ENCODE results near the gene FOXD4L3.
"Not testable (repeated sequence)": the region's sequence is repeated elsewhere in the genome, so short reads cannot be mapped to it uniquely, and the experiment has no call there.

The FOXD4L3 gene

DNA sequence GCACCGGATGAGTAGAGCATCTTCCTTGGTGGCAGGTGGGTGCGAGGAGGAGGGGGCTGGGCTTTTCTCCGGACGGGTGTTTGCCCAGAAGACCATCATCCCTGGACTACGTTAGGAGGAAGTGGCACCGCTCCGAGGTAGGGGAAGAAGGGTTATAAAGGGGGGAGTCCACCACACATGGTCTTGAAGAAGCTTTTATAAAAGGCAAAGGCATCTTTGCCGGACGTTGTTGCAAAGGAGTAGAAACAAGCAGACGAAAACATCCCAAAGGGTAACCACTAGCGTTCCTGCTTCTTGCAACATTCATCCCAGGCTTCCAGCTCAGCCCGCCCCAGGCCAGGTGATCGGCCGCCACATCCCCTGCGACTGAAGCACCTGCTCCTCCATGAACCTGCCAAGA is at the start of gene FOXD4L3:
FOXD4L3 (plus strand) TSS at position 301 of the 400 bp plus-strand sequence; CDS start at position 386, 85 bp downstream.
- not testable (repeated sequence) for DNase-seq (ENCODE audit: low read depth in 3 of 3, low spot score in 1 of 3)

DNA sequence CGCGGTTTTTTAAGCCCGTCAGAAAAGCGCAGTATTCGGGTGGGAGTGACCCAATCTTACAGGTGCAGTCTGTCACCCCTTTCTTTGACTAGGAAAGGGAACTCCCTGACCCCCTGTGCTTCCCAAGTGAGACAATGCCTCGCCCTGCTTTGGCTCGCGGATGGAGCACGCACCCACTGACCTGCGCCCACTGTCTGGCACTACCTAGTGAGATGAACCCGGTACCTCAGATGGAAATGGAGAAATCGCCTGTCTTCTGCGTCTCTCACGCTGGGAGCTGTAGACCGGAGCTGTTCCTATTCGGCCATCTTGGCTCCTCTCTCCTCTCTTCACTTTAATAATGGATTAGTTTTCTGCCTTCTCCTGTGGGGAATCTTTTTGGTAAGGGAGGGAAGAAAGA is 21.6 kb upstream of the FOXD4L3 start:
- DNase-seq (ENCODE audit: low read depth in 3 of 3, low spot score in 1 of 3) = not testable (repeated sequence)

DNA sequence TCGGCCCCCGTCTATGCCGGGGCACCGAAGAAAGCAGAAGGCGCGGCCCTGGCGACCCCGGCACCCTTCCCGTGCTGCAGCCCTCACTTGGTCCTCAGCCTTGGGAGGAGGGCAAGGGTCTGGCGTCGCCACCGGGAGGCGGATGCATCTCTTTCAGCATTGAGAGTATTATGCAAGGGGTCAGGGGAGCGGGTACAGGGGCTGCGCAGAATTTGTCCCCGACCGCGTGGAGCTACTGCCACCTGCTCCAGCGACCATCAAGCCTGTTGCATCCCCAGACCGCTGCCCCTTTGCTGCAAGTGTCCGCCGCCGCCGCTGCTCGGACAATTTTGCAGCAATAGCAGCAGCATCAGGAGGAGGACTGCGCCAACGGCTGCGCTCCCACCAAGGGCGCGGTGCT is 1.1 kb downstream of the FOXD4L3 start:
- not testable (repeated sequence) for DNase-seq (ENCODE audit: low read depth in 3 of 3, low spot score in 1 of 3)

DNA sequence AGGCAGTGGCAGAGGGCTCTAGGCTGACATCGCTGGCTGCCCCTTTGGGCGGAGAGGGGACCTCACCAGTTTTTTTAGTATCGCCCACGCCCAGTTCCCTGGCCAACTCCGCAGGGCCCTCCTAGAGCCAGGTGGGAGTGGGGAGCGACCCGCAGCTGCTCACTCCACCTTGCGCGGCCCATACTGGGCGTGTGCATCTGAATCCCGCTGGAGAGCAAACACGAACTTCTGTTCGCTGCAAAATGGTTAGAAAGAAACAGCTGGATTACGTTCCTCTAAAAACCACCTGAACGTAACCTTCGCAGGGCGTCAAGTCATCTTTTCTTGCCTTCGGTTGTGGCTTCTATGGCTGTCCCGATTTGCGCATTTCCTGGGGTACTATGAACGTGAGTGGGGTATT is 1.5 kb downstream of the FOXD4L3 start:
- DNase-seq (ENCODE audit: low read depth in 3 of 3, low spot score in 1 of 3) = not testable (repeated sequence)

DNA sequence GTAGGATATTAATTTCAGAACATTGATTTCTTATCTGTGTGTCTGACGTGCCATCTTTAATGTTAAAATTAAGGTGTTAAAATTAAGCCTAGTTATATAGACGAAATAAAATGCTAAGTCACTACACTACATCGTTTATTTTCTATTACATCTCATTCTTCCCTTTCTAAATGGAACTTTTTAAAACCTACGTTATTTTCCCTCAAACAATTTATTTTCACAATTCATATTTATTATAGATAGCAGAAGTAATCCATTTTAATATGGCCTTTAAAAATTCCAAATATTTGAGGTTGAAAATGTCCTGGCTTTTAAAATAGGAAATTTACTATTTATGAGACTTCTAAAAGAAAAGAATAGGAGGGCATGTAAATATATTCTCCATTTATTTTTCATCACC is 2.1 kb downstream of the FOXD4L3 start:
- DNase-seq (ENCODE audit: low read depth in 3 of 3, low spot score in 1 of 3) = not testable (repeated sequence)

DNA sequence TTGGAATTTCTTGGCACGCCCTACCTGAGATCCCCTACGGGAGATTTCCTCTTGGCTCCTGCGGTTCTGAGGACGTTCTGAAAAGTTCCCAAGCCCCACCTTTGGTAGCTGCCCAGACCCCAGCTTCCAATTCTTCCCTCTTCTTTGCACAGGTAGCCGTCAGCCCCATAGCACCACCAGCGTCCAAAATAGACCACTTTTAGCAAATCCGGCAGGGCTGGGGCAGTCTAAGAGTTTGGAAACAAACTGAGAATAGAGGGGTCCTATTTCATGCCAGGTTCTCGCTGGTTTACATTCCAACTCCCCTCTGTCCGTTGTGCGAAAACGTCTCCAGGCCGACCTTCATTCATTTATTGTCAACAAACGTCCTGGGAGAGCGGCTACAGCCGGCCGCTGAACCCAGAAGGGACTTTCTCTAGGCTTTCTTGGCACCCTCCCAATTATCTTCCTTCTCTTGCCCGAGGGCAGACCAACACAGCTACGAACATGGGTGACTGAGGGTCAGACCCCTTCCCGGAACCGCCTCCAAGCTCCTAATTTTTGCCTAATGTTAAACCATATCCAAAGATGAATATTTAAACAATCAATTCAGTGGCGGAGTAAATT is 3.1 kb downstream of the FOXD4L3 start:
- not testable (repeated sequence) for DNase-seq (ENCODE audit: low read depth in 3 of 3, low spot score in 1 of 3)

DNA sequence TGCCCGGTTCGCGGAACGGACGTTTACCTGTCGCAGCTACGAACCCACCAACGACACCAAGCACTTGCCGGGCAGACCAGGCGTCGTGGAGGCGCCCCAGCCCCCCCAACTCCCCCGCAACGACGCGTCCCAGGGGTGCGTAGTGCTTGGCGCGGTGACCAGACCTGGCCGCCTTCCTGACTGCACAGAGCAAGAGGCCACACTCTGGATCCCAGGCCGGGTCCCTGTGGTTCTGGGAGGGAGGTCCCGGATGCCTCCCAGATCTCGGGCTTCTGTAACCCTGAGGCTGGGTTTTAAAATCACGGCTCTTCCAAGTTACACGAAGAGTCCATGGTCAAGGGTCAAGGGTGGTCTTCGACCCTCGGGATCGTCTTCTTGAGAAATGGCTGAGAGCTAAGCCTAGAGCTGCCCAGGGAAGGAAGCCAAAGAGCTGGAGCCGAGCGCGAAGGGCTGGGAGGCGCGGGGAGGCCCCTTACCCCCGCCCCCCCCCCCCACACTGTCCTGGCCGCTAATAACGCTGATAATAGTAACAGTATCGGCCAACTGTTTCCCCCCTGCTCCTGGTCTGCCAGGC is 3.8 kb downstream of the FOXD4L3 start:
- not testable (repeated sequence) for DNase-seq (ENCODE audit: low read depth in 3 of 3, low spot score in 1 of 3)

DNA sequence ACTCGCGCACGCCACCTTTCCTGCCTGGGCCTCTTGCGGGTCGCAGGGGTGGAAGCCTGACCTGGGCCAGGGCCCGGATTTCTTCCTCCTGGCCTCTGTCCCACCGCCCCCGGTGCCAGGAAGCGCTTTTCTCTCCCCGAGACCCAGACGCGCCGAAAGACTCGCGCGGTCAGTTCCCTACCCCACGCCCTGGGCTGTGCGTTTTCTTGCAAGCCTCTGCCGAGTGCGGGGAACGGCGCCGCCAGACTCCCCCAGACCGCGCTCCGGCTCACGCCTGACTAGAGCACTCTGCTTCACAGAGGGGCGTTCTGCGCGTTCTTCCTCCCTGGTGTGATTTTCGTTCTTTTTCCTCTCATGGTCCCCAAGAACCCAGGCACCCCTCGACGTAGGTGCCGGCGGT is 4.5 kb downstream of the FOXD4L3 start:
- not testable (repeated sequence) for DNase-seq (ENCODE audit: low read depth in 3 of 3, low spot score in 1 of 3)

DNA sequence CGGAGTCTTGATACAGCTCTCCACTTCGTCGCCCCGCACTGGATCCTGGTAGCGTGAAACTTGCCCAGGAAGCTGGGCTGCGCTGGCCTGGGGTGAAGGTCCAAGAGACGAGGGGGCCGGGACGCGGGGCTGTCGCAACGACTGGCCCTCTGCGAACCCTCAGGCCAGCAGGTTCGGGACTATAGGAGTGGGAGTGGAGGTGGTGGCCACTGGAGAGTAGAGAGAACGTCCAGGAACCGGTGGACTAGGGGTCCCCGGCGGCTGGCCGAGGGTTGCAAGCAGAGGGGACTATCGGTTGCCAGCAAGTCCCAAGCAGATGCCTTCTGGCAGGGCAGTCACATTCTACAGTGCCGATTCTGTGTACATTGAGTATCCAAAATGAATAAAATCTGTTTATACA is 5.0 kb downstream of the FOXD4L3 start:
- not testable (repeated sequence) for DNase-seq (ENCODE audit: low read depth in 3 of 3, low spot score in 1 of 3)

DNA sequence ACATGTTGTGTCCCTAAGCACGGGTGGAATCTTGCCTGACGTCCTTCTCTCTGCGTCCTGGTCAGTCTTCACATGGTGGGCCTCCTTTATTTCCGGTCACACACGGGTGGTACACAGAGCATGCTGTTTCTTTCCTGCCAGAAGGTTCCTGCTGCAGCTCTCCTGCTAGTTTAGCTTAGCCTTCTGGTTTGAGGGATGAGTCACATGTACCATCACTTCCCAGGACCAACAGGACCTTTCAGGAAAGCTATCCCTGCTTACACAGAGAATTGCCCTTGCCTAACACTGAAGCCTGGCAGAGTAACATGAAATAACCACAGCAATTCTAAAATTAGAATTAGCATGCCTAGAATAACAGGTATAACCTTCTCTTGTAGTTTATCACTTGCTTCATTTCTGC is 8.5 kb downstream of the FOXD4L3 start:
- DNase-seq (ENCODE audit: low read depth in 3 of 3, low spot score in 1 of 3) = not testable (repeated sequence)

DNA sequence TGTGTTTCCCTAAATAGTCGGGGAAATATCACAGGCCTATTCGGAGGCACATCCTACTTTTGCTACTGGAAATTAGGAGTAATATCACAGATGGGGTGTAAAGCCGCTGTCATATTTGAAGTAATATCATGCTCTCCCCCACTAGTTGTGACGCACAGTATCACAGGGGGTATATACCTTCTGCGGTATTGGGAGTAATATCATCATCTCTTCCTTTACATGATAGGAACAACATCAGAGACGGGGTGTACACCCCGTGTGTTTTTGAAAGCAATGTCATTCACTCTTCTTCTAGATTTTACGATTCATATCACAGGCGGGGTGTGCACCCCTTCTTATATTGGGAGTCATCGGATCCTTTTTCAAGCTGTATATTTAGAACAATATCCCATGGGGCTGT is 15.5 kb downstream of the FOXD4L3 start:
- DNase-seq (ENCODE audit: low read depth in 3 of 3, low spot score in 1 of 3) = not testable (repeated sequence)

DNA sequence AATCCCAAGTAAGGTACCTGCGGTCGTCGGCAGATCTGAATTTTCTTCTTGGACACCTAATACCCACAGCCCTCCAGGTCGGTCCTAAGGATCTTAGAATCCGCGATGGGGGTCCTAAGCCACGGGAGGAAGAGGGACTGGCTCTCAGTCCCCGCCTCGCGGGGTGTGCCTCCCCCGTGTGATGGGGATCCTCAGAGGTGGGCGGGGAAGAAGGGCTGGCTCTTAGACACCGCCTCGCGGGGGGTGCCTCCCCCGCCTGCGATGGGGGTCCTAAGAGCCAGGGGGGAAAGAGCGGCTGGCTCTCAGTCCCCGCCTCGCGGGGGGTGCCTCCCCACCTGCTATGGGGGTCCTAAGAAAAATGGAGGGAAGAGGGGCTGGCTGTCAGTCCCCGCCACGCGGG is 21.1 kb downstream of the FOXD4L3 start:
- DNase-seq (ENCODE audit: low read depth in 3 of 3, low spot score in 1 of 3) = not testable (repeated sequence)

DNA sequence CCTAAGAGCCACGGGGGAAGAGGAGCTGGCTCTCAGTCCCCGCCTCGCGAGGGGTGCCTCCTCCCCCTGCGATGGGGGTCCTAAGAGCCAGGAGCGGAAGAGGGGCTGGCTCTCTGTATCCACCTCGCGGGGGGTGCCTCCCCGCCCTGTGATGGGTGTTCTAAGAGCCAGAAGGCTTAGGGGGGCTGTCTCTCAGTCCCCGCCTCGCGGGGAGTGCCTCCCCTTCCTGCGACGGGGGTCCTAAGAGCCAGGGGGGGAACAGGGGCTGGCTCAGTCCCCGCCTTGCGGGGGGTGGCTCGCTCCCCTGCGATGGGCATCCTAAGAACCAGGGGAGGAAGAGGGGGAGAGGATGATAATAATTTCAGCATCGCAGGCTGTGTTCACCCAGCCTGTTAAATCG is 21.9 kb downstream of the FOXD4L3 start:
- not testable (repeated sequence) for DNase-seq (ENCODE audit: low read depth in 3 of 3, low spot score in 1 of 3)

DNA sequence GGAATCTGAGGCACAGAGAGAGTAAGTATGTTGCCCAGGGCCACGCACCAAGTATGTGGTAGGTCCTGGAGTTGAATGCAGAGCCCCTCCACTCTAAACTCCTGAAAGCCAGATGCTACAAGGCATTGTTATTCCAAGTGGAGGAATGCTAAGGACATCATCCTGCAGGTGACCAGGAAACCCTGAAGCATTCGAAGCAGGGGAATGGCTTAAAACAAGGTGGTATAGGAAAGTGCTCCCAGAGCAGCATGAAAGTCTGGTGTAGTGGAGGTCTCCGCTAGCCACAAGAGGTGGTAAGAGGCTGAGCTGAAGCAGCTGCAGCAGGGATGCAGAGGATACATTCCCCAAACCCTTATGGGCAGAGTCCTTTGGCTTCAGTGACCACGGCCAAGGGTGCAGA is 26.4 kb downstream of the FOXD4L3 start:
- not testable (repeated sequence) for DNase-seq (ENCODE audit: low read depth in 3 of 3, low spot score in 1 of 3)

DNA sequence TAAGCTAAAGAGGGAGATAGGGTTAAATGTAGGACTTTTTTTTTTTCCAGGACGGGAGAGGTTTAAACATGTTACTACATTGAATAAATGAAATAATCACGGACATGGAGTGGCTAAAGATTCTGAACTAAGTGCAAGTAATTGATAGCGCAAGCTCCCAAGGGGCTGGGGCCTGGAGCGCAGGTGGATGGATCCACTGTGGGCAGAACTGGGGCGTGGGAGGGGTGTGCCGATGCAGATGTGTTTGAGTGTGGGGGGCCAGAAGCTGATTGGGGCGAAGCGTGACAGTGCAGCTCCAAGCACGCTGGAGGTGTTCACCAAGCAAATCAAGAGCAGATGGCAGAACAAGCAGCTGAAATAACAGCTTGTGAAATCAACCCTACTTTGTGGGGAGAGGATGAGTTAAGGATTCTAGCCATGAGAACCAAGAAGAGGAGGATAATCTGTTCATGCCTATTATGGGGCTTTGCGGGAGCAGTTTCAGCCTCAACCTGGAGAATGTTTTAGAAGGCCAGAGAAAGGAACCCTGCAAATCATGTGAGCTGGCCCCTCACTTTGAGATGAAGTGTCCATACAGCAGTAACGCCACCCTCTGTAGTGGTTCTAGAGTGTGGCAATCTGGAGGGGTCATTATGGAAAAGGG is 28.0 kb downstream of the FOXD4L3 start:
- DNase-seq (ENCODE audit: low read depth in 3 of 3, low spot score in 1 of 3) = not testable (repeated sequence)

DNA sequence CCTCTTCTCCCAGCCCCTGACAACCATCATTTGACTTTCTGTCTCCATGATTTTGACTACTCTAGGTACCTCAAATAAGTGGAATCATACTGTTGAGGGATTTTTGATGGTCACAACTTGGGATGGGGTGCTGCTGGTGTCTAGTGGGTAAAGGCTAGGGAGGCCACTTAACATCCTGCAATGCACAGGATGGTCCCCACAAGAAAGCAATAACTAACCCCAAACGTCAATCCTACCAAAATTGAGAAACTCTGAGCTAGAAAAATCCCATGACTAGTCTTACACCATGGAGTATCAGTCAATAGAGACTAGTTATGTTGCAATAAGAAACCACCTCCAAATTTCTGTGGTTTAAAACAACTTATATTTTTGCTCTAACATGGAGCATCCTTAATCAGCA is 29.5 kb downstream of the FOXD4L3 start:
- not testable (repeated sequence) for DNase-seq (ENCODE audit: low read depth in 3 of 3, low spot score in 1 of 3)

DNA sequence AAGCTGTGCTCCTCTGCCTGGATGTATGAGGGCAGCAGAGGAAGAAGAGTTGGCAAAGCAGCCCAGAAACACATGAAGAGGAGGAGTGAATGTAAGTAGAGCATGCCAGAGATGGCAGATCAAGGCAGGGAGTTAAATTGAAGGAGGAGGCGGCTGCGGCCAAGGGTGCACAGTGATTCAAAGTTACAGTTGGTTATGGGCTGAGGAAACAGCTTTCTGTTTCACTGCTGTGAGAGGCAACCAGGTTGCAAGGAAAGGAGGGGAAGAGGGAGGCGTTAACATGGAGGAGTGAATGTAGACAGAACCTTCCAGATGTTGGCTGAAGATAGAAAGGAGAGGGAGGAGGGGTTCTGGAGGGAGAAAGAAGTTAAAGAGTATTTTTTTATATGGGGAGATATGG is 33.3 kb downstream of the FOXD4L3 start:
- DNase-seq (ENCODE audit: low read depth in 3 of 3, low spot score in 1 of 3) = not testable (repeated sequence)

DNA sequence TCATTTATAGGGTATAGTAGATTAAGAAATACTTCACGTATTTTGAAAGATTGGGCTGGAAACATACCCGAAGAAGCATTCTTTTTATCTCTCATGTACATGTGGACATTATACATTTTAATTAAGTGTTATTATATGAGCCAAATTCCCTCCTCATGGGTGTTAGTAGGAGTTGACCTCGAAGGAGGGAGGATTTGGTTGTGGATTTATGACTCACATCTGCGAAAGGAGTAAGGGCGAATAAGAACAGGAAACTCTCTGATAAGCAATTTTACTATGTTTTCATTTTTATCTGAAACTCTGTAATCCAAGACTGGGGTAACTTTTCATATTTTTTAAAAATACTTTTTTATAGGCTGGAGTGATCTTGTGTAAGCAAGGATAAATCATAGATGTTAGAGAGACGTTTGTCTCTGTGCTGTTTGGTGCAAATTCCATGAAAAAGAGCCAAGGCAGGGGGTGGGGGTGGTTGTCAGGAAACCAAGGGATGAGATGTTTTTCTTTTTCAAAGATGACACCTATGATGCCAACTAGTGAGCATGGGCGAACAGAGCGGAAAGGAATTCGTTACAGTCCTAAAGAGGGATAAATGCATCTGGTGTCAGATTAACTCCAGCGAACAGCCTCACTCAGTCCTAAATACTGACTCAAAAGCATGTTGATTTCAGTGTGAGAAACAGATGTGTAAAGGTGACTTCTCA is 34.1 kb downstream of the FOXD4L3 start:
- not testable (repeated sequence) for DNase-seq (ENCODE audit: low read depth in 3 of 3, low spot score in 1 of 3)

DNA sequence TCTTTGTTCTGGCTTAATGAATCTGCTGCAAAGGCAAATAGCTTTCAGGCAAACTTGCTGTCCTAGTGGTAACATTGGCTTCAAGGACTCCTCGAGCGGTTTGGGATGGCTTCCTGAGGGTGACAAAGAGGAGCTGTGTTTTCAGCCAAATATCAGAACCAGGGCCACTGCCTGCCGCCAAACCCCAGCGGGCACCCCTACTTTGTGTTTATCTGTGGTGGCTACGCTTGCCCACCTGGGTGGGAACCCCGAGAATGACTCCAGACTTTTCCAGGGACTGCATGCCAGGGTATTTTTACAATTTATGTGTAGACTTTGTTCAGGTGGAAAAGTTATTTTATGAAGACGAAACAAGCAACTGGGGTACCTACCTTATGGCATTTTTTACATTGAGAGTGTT is 35.3 kb downstream of the FOXD4L3 start:
- not testable (repeated sequence) for DNase-seq (ENCODE audit: low read depth in 3 of 3, low spot score in 1 of 3)

DNA sequence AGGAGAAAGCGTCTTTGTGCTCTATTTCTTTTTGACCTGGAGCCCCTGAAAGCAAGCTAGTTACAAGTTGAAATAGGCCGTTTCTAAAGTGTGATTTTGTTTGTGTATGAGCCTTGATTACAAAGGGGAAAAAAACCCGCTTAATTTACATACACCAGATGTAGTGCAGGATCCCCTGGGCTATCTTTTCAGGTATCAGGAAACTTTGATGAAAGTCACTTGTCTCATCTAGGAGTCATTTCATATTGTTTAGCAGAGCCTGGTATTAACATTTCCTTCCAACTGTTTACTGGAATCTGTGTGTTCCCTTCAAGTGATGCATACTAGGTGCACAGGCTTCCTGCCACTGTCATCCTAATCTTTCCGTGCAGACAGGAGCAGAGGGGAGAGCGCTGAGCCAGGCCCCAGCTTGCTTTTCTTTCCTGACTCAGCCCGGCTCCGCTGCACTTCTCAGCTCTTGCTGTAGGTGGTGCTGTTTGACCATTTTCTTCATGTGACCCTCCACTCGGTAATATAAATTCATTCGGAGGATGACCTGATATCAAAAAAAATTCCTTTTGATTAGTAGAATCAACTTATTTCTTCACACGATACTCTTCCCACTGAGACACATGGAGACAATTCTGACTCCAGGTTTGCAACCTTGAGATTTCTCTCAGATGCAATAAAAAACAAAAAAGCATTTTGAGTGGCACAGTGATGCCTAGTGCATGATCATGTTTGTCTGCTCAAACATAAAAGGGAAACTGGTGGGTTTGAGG is 39.8 kb downstream of the FOXD4L3 start:
- DNase-seq (ENCODE audit: low read depth in 3 of 3, low spot score in 1 of 3) = not testable (repeated sequence)

DNA sequence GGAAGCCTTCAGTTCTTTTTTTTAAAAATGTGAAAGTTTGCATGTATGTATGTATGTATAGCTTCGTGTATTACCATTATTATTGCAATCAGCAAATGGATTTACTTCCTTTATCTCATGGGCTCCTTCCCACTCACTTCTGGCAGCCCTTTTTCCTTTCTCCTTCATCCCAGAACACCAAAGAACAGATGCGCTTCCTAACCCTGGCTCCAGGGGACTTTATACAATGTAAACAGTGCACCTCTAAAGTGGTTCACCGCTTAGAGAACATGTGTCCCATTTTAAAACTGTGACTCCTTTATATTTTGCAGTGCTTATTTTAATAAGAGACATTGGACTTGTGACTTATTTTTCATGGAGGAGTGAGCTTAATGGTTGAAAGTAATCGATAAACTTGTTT is 40.6 kb downstream of the FOXD4L3 start:
- not testable (repeated sequence) for DNase-seq (ENCODE audit: low read depth in 3 of 3, low spot score in 1 of 3)
